Umbilical cord (tissue), 2 donors: Measurements from ENCODE around the gene RGS16. TPM values are rescaled to one million over a fixed set of nuclear protein-coding genes. Genes with fewer than 3 reads are reported as not detected.
"Not testable (repeated sequence)": the region's sequence is repeated elsewhere in the genome, so short reads cannot be mapped to it uniquely, and the experiment has no call there.

Source experiments
- DNase-seq: peaks from one replicate; pipeline ENCODE4 v3.0.0-alpha.2; 2015; ENCODE audit warnings: low spot score
- total RNA-seq: library from RNA; depleted of rRNA; stranded (reverse); fragments of >200 nt; gene quantifications from one replicate; pipeline ENCODE4 v1.2.3, GENCODE V29; 2014; ENCODE audit warnings: low replicate concordance; ENCODE audit not compliant: insufficient read depth

Gene RGS16
- 4.6 TPM for total RNA-seq

- peak; percentile 90 for DNase-seq
These were observed at the start of gene RGS16 for GRCh38 chr1:182604175-182605164. Gene RGS16 (minus strand): TSS chr1:182604389. CDS start chr1:182604259, 130 bp downstream.

- DNase-seq = no peak
These were observed 49.8 kb upstream of the RGS16 start for GRCh38 chr1:182653986-182654385.

GRCh38 chr1:182652933-182653332 is 48.7 kb upstream of the RGS16 start:
- DNase-seq = no peak

GRCh38 chr1:182651339-182651724 is 47.1 kb upstream of the RGS16 start:
- DNase-seq = peak; percentile 26

- no peak for DNase-seq
These were observed 46.6 kb upstream of the RGS16 start for GRCh38 chr1:182650678-182651338.

- no peak for DNase-seq
These were observed 44.9 kb upstream of the RGS16 start for GRCh38 chr1:182649041-182649440.

- no peak for DNase-seq
These were observed 42.5 kb upstream of the RGS16 start for GRCh38 chr1:182646739-182647138.

GRCh38 chr1:182644886-182645285 is 40.7 kb upstream of the RGS16 start:
- DNase-seq = no peak

GRCh38 chr1:182643699-182644098 is 39.5 kb upstream of the RGS16 start:
- DNase-seq = no peak

- no peak for DNase-seq
These were observed 38.3 kb upstream of the RGS16 start for GRCh38 chr1:182642461-182642860.

GRCh38 chr1:182641561-182641960 is 37.4 kb upstream of the RGS16 start:
- DNase-seq = no peak

GRCh38 chr1:182639330-182639729 is 35.1 kb upstream of the RGS16 start:
- no peak for DNase-seq

- DNase-seq = no peak
These were observed 33.6 kb upstream of the RGS16 start for GRCh38 chr1:182637769-182638168.

GRCh38 chr1:182635871-182636270 is 31.7 kb upstream of the RGS16 start:
- no peak for DNase-seq

GRCh38 chr1:182634306-182635072 is 30.3 kb upstream of the RGS16 start:
- DNase-seq = no peak

- DNase-seq = no peak
These were observed 29.6 kb upstream of the RGS16 start for GRCh38 chr1:182633657-182634281.

- DNase-seq = no peak
These were observed 28.8 kb upstream of the RGS16 start for GRCh38 chr1:182633031-182633430.

GRCh38 chr1:182632441-182632857 is 28.3 kb upstream of the RGS16 start:
- not testable (repeated sequence) for DNase-seq

- DNase-seq = no peak
These were observed 27.8 kb upstream of the RGS16 start for GRCh38 chr1:182631954-182632353.

- no peak for DNase-seq
These were observed 27.0 kb upstream of the RGS16 start for GRCh38 chr1:182631053-182631677.

GRCh38 chr1:182630586-182630985 is 26.4 kb upstream of the RGS16 start:
- DNase-seq = no peak
